ENCODE measurements around the gene TBX4. TPM values are rescaled to one million over a fixed set of nuclear protein-coding genes. Genes with fewer than 3 reads are reported as not detected.

Gene TBX4
- total and polyA plus RNA-seq, 2 donors from 2014 or later: not detected

DNA sequence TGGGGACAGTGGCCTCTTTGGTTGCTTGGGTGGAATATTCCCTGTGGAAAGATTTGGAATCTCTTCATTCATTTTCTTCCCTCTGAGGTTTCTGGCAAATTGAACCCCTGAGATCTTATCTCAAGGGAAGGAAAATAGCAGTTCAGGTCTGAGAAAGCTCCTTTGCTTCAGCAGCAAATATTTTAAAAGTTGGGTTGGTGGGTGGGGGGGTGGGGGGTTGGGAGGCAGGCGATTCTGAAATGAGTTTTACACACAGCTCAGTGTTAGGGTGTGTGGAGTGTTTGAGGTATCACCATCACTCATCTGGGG, 45.7 kb upstream of the TBX4 start:
- intact Hi-C loops (cut with DNase I): no loop called here
- Histone ChIP-seq H3K9ac (ENCODE audit: low read length in 3 of 3) (peak overlapping the region; percentile 11 to 60 (median 35)), H3K9me3 (ENCODE audit: control insufficient read depth in 2 of 3, insufficient read depth in 1 of 3, low read length in 3 of 3) (no peaks in the 10 kb centered on the region), H3K4me3 (ENCODE audit: low read length in 3 of 3) (peak overlapping the region in 2 of 3 donors; percentile 21 to 87), H3K4me1 (ENCODE audit: control insufficient read depth in 2 of 3, insufficient read depth in 2 of 3, low read depth in 1 of 3, low read length in 3 of 3) (peaks cover 0 to 30% (median 4%) of the 10 kb centered on the region in 3 donors), H3K27me3 (ENCODE audit: control insufficient read depth, insufficient read depth, low read length) (peaks cover 18% of the 10 kb centered on the region), H3K27ac (ENCODE audit: low read depth in 2 of 2, low read length in 2 of 2) (peak overlapping the region; percentile 81 to 90), H3K36me3 (ENCODE audit: control insufficient read depth in 2 of 3, insufficient read depth in 3 of 3, low read length in 3 of 3) (peaks cover 0 to 17% (median 7%) of the 10 kb centered on the region in 3 donors)
- no peak for TF ChIP-seq CTCF (IDR thresholded peaks at IDR 0.05; ENCODE audit: borderline replicate concordance, extremely low read depth, insufficient read depth)
- no peak for FAIRE-seq
- DNase-seq: no peak

GRCh38 chr17:61406971-61407911, 45.0 kb upstream of the TBX4 start:
- H3K27ac ChIP-seq (ENCODE audit: low read depth in 2 of 2, low read length in 2 of 2): peak overlapping the region; percentile 81 to 90
- peak overlapping the region; percentile 16 to 60 (median 35) for H3K9ac ChIP-seq (ENCODE audit: low read length in 3 of 3)
- H3K4me1 ChIP-seq (ENCODE audit: control insufficient read depth in 2 of 3, insufficient read depth in 2 of 3, low read depth in 1 of 3, low read length in 3 of 3): peaks cover 0 to 30% (median 8%) of the 10 kb centered on the region in 3 donors
- intact Hi-C loops (cut with DNase I): no loop called here
- peak overlapping the region in 2 of 3 donors; percentile 17 to 87 for H3K4me3 ChIP-seq (ENCODE audit: low read length in 3 of 3)
- H3K27me3 ChIP-seq (ENCODE audit: control insufficient read depth, insufficient read depth, low read length): peaks cover 16% of the 10 kb centered on the region
- no peak for TF ChIP-seq CTCF (IDR thresholded peaks at IDR 0.05; ENCODE audit: borderline replicate concordance, extremely low read depth, insufficient read depth)
- no peaks in the 10 kb centered on the region for H3K9me3 ChIP-seq (ENCODE audit: control insufficient read depth in 2 of 3, insufficient read depth in 1 of 3, low read length in 3 of 3)
- FAIRE-seq (no peak), DNase-seq (peak in 4 of 5 donors; percentile 9 to 43 (median 32))
- H3K36me3 ChIP-seq (ENCODE audit: control insufficient read depth in 2 of 3, insufficient read depth in 3 of 3, low read length in 3 of 3): peaks cover 0 to 17% (median 7%) of the 10 kb centered on the region in 3 donors

- H3K4me3 ChIP-seq (ENCODE audit: low read length in 3 of 3): peak overlapping the region in 2 of 3 donors; percentile 36 to 87
- no peak for TF ChIP-seq CTCF (IDR thresholded peaks at IDR 0.05; ENCODE audit: borderline replicate concordance, extremely low read depth, insufficient read depth)
- peaks cover 0 to 27% (median 8%) of the 10 kb centered on the region in 3 donors for H3K4me1 ChIP-seq (ENCODE audit: control insufficient read depth in 2 of 3, insufficient read depth in 2 of 3, low read depth in 1 of 3, low read length in 3 of 3)
- peaks cover 0 to 16% (median 7%) of the 10 kb centered on the region in 3 donors for H3K36me3 ChIP-seq (ENCODE audit: control insufficient read depth in 2 of 3, insufficient read depth in 3 of 3, low read length in 3 of 3)
- DNase-seq (peak in 4 of 5 donors; percentile 17 to 74 (median 48)), FAIRE-seq (no peak)
- intact Hi-C loops (cut with DNase I): no loop called here
- H3K9ac ChIP-seq (ENCODE audit: low read length in 3 of 3): peak overlapping the region; percentile 22 to 65 (median 43)
- peaks cover 16% of the 10 kb centered on the region for H3K27me3 ChIP-seq (ENCODE audit: control insufficient read depth, insufficient read depth, low read length)
- H3K27ac ChIP-seq (ENCODE audit: low read depth in 2 of 2, low read length in 2 of 2): peak overlapping the region; percentile 81 to 90
- H3K9me3 ChIP-seq (ENCODE audit: control insufficient read depth in 2 of 3, insufficient read depth in 1 of 3, low read length in 3 of 3): no peaks in the 10 kb centered on the region
Observed at GRCh38 chr17:61408151-61409041, 43.8 kb upstream of the TBX4 start.
